Right lobe of liver (tissue), 4 donors: ENCODE results near the gene ARL13B.

Source experiments
- POLR2A ChIP-seq: fragments of 450-650 bp; IDR thresholded peaks from one replicate; pipeline ENCODE4 v1.6.1; 2017; ENCODE audit warnings: antibody characterized with exemption, mild to moderate bottlenecking
- TF ChIP-seq, protein P1 (sequence below), 4 donors: fragments of 200-600 bp in 3 of 4; fragments of 450-650 bp in 1 of 4; IDR thresholded peaks; one replicate each; pipeline versions ENCODE4 v1.5.1 to v1.8.0; 2016 to 2022; ENCODE audit warnings: antibody characterized with exemption in 4 of 4, mild to moderate bottlenecking in 2 of 4
- donor health status: DM: no; HTN: no; CAD: no.
- donor health status: DM: no; HTN: no; CAD: no.
- donor health status: DM: no; HTN: yes; CAD: no.

GRCh38 chr3:94081884-94082283 lies 101.9 kb downstream of the ARL13B start:
- TF ChIP-seq, protein P1, sequence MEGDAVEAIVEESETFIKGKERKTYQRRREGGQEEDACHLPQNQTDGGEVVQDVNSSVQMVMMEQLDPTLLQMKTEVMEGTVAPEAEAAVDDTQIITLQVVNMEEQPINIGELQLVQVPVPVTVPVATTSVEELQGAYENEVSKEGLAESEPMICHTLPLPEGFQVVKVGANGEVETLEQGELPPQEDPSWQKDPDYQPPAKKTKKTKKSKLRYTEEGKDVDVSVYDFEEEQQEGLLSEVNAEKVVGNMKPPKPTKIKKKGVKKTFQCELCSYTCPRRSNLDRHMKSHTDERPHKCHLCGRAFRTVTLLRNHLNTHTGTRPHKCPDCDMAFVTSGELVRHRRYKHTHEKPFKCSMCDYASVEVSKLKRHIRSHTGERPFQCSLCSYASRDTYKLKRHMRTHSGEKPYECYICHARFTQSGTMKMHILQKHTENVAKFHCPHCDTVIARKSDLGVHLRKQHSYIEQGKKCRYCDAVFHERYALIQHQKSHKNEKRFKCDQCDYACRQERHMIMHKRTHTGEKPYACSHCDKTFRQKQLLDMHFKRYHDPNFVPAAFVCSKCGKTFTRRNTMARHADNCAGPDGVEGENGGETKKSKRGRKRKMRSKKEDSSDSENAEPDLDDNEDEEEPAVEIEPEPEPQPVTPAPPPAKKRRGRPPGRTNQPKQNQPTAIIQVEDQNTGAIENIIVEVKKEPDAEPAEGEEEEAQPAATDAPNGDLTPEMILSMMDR (IDR thresholded peaks at IDR 0.05): no peak
- TF ChIP-seq POLR2A: no peak
